IPS-11a (cell line): Measurements from ENCODE around the gene SMYD3.
"Not testable (repeated sequence)": the region's sequence is repeated elsewhere in the genome, so short reads cannot be mapped to it uniquely, and the experiment has no call there.

Experiments
- H3K4me3 ChIP-seq: one replicate; pipeline ENCODE4 v1.5.1; 2013; ENCODE audit warnings: low read depth, low read length, control low read depth

SMYD3 gene

DNA sequence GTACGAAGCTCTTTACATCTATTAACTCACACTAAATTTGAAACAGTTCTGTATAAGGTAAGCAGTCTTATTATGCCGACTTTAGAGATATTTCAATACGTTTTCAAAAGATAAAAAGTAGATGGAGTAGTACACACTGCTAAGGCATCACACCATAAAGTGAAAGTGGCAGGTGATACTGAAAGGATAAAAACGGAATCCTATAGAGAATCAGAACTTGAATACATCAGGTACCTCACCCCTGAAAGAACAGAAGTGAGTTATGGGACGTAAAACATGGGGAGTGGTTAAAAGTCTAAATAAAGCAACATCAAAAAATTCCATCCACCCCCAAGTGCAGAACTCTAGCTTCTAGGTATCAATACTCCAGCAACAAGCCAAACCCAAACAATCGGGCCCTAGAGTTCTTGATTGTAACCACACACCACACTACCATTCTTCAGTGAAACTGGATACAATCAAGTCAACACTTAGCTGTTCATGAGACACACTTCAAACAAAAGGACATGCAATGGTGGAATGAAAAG is 142.6 kb downstream of the SMYD3 start:
- H3K4me3 ChIP-seq, result no peak overlapping the region

DNA sequence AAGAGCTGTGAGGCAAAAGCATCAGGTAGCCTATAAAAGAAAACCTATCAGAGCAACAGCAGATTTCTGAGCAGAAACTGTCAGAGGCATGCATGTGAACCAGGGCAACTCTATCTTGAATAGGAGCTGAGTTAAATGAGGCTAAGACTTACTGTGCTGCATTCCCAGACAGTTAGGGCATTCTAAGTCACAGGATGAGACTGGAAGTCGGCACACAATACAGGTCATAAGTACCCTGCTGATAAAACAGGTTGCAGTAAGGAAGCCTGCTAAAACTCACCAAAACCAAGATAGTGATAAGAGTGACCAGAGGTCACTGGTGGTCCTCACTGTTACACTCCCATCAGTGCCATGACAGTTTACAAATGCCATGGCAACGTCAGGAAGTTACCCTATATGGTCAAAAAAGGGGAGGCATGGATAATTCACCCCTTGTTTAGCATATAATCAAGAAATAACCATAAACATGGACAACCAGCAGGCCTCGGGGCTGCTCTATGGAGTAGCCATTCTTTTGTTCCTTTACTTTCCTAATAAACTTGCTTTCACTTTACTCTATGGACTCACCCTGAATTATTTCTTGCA is 150.0 kb downstream of the SMYD3 start:
- not testable (repeated sequence) for H3K4me3 ChIP-seq

GRCh38 chr1:246355411-246356230 is 151.5 kb downstream of the SMYD3 start:
- H3K4me3 ChIP-seq, result no peak overlapping the region

- no peak overlapping the region for H3K4me3 ChIP-seq
These were observed 155.4 kb downstream of the SMYD3 start for GRCh38 chr1:246351721-246352120.

- no peak overlapping the region for H3K4me3 ChIP-seq
These were observed 156.3 kb downstream of the SMYD3 start for GRCh38 chr1:246350745-246351144.

DNA sequence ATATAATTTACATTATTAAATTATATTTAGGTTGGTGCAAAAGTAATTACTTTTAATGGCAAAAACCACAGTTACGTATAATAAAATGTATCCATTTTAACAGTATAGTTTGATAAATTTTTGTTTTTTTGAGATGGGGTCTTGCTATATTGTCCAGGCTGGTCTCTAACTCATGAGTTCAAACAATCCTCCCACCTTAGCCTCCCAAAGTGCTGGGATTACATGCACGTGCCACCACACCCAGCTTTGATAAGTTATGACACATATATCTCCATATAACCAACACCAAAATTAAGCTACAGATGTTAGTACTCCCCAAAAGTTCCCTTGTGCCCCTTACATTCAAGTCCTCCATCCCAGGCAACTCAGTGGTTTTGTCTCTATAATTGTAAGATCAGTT is 163.1 kb downstream of the SMYD3 start:
- H3K4me3 ChIP-seq, result no peak overlapping the region

DNA sequence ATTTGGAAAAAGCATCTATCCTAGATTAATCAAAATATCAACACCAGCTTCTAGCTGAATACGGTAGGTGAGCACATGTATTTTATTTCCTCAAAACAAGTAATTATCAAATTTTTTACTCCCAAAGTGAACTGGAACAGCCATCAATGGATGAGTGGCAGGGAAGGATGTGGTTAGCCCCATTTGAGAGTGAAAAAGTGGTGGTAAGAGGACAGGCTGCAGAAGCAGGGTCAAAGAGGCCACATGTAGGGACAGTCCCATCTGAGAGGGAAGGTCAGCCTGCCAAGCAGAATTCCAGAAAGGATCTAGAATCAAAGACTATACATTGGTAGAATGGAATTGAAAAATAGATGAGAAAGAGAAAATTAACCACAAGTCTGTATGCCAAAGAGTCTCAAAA is 163.8 kb downstream of the SMYD3 start:
- H3K4me3 ChIP-seq, result no peak overlapping the region

DNA sequence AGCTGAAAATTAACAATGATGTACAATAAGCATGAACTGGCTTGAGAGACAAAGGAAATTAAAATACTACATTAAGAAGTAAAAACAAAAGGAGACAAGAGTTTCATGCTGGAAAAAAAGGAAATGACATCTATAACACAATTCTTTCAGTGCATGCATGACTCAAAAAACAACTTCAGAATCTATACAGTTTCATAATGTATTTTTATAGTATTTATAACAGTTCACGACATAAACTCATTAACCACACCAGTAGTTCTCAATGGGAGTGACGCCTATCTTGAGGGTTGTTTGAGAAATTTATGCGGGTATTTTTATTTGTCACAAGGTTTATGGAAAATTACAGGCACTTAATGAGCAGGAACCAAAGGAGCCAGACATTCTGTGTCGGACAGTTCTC is 168.5 kb downstream of the SMYD3 start:
- H3K4me3 ChIP-seq, result no peak overlapping the region

GRCh38 chr1:246338098-246338497 is 169.0 kb downstream of the SMYD3 start:
- H3K4me3 ChIP-seq, result no peak overlapping the region

DNA sequence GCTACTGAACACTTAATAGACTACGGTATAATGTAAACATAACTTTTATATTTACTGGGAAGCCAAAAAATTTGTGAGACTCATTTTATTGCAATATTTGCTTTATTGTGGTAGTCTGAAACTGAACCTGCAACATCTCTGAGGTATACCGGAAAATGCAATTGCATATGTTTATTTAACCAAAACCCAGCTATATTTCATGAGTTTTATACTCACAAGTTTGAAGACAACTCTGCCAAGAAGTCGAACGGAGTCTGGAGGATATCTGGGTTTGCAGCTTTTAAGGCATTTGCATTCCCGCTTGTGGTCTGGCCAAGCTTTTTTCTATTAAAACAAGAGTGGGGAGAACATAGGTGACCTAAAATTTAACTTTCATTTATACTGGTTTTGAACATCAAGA is 171.9 kb downstream of the SMYD3 start:
- H3K4me3 ChIP-seq, result no peak overlapping the region

GRCh38 chr1:246333855-246334254 is 173.2 kb downstream of the SMYD3 start:
- no peak overlapping the region for H3K4me3 ChIP-seq

GRCh38 chr1:246332078-246332477 is 175.0 kb downstream of the SMYD3 start:
- H3K4me3 ChIP-seq, result no peak overlapping the region

GRCh38 chr1:246329900-246330299 is 177.2 kb downstream of the SMYD3 start:
- H3K4me3 ChIP-seq, result no peak overlapping the region

DNA sequence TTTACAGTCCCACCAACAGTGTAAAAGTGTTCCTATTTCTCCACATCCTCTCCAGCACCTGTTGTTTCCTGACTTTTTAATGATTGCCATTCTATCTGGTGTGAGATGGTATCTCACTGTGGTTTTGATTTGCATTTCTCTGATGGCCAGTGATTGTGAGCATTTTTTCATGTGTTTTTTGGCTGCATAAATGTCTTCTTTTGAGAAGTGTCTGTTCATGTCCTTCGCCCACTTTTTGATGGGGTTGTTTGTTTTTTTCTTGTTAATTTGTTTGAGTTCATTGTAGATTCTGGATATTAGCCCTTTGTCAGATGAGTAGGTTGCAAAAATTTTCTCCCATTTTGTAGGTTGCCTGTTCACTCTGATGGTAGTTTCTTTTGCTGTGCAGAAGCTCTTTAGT is 177.8 kb downstream of the SMYD3 start:
- not testable (repeated sequence) for H3K4me3 ChIP-seq

GRCh38 chr1:246324711-246325110 is 182.4 kb downstream of the SMYD3 start:
- H3K4me3 ChIP-seq, result no peak overlapping the region

- not testable (repeated sequence) for H3K4me3 ChIP-seq
These were observed 183.0 kb downstream of the SMYD3 start for GRCh38 chr1:246324033-246324432.

- H3K4me3 ChIP-seq, result no peak overlapping the region
These were observed 186.8 kb downstream of the SMYD3 start for GRCh38 chr1:246320286-246320685.

- H3K4me3 ChIP-seq, result no peak overlapping the region
These were observed 187.9 kb downstream of the SMYD3 start for GRCh38 chr1:246319083-246319714.

GRCh38 chr1:246318622-246319021 is 188.5 kb downstream of the SMYD3 start:
- H3K4me3 ChIP-seq, result no peak overlapping the region

- no peak overlapping the region for H3K4me3 ChIP-seq
These were observed 189.1 kb downstream of the SMYD3 start for GRCh38 chr1:246318036-246318359.

DNA sequence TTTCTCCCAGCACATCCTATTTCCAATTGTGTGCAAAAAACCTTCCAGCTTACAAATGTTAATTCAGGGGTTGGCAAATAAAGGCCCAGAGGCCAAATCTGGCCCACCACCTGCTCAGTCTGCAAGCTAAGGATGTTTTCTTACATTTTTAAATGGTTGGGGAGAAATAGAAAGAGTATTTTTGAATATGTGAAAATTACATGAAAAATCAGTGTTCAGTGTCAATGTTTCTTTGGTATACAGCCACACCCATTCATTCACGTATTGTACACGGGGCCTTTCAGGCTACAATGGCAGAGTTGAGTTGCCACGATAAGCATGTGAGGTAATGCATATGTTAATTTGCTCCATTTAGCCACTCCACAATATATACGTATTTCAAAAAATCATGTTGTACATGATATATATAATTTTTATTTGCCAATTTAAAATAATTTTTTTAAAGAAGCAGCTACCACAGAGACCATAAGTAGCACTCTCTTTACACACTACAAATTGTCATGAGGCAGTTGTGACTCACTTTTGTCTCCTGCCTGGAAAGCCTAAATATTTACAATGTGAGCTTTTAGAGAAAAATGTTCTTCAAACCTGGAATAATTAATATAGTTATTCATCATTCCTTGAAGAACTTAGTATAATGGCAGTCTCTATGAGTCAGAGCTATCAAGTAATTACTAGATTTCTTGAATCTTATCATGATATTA is 189.6 kb downstream of the SMYD3 start:
- no peak overlapping the region for H3K4me3 ChIP-seq
